GM19468 (cell line): ENCODE data around the gene CDKAL1.

Experiments
- ATAC-seq: cut with Tn5 transposase; IDR thresholded peaks from one replicate; pipeline ENCODE4 v1.9.1; 2021; ENCODE audit warnings: mild to moderate bottlenecking, moderate library complexity, moderate number of reproducible peaks; ENCODE audit not compliant: unreplicated experiment; ENCODE audit errors: extremely low read depth

The CDKAL1 gene

GRCh38 chr6:21101694-21102093 lies 567.4 kb downstream of the CDKAL1 start:
- ATAC-seq = no peak

DNA sequence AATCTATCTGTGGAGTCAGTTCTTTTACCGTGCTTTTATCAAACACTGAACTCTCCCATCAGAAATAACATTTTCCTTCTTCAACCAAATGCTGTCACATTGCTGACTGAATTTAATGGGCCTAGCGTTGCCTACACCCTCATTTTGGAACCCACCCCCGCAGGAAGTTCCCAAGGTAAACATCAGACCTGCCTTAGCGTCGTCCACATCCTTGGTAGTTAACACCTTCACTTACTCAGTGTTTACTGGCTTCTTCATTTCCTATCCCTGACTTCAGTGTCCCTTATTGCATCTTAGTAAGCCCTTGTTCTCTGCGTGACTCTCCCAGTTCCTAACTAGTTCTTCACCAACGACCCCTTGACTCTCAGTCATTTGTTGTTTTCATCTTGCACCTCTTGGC lies 567.9 kb downstream of the CDKAL1 start:
- no peak for ATAC-seq

DNA sequence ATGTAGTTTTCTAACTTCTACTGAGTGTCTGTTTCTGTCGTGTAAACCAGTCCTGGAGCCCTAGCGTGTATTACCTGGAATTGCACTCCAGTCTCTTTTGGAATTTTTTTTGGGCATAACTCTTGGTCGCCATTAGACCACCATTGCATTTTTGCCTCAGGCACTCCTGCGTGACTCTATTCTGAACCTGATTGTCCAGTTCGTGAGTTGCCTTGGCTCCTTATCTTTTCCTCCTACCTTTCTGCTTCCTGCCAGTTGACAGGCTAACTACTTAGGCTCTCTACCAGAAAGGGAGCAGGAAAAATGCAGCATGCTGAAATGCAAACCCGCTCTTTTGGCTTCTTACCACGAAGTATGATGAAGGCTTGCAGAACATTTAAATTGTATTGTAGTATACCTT lies 568.4 kb downstream of the CDKAL1 start:
- ATAC-seq = no peak

- no peak for ATAC-seq
Measured at GRCh38 chr6:21103626-21104224, 569.5 kb downstream of the CDKAL1 start.

DNA sequence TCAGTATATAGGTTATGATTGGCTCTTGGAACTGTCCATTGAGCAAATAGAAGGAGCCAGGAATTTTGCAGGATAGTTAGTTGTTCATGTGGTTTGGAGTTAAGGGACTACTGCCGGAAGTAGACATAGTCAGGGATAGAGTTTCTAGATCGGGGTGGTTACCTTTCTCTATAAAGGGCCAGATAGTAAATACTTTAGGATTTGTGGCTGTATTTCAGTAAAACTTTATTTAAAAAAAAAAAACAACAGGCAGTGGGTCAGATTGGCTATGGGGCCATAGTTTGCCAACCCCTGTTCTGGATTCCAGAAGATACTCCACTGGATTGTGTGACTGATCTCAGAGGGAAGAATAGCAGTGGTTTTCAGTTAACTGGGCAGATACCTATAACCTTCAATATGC lies 570.0 kb downstream of the CDKAL1 start:
- ATAC-seq = no peak

GRCh38 chr6:21107796-21108195 lies 573.5 kb downstream of the CDKAL1 start:
- no peak for ATAC-seq

GRCh38 chr6:21109391-21110178 lies 575.3 kb downstream of the CDKAL1 start:
- ATAC-seq = no peak

GRCh38 chr6:21110684-21111083 lies 576.4 kb downstream of the CDKAL1 start:
- ATAC-seq = no peak

DNA sequence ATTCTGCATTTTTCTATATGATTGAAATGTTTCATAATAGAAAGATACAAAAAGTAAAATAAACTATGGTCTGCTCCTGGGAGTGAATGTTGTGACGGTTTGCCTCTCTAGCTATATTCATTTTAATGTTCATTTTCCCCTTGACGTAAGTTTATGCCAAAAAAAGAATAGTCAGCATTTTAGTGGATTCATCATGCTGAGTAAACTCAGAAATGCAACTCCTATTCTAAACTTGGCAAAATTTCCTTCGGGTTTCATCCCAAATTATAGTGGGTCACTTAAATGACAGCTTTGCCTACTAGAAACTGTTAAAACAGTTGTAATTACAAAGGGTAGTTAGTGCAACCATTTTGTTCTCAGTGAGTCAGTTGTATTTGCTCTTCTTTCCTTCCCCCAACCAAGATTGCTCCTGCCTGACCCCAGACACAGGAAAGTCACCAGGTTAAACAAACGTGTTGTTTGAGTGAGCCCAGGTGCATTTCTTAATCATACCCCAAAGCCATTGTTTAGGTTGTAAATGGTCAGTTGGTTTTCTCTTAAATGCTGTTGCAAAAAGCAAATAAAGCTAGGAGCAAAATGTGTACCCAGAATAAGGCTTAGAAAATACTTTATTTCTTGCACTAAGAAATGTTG lies 577.0 kb downstream of the CDKAL1 start:
- no peak for ATAC-seq

- ATAC-seq = no peak
Measured at GRCh38 chr6:21115111-21115510, 580.9 kb downstream of the CDKAL1 start.

DNA sequence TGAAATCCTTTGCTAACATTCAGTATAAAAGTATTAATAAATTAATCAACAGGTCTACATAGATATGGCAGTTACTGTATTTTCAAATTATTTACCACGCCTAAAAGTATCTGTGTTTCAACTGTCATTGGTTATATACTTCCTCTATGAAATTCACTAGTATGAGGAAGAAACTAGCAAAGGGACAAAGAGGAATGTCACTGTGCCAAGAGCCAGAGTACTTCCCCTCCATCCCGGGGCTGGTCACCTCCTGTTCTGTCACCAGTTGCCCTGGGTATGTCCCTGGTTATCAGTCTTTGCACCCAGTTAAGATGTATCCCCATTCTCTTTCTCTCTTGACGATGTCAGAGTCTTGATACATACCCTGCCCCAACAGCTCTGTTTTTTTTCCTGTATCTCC lies 582.5 kb downstream of the CDKAL1 start:
- no peak for ATAC-seq

DNA sequence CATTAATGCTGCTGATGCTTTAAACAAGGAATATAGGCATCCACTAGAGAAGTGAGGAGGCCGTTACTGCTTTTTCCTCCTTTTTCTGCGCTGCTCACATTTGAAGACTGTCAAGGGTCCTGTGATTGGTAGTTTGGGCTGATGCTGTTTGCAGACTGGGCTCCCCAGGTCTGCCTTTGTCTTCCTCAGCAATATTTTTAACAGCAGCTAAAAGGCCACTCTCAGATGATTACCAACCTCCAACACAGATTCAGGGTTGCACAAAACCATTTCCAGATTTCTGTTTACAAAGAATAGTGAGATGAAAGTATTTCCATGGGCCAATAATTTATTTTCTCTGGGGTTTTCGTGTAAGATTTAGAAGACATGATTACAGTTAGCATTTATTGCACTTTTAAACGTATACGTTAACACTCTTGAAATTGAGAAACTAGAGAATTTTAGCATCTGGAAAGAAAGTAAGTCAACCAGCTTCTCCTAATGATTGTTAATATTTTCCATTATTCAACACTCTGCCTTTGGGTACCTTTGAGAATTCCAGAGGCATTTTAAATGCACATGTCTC lies 584.0 kb downstream of the CDKAL1 start:
- ATAC-seq = no peak

DNA sequence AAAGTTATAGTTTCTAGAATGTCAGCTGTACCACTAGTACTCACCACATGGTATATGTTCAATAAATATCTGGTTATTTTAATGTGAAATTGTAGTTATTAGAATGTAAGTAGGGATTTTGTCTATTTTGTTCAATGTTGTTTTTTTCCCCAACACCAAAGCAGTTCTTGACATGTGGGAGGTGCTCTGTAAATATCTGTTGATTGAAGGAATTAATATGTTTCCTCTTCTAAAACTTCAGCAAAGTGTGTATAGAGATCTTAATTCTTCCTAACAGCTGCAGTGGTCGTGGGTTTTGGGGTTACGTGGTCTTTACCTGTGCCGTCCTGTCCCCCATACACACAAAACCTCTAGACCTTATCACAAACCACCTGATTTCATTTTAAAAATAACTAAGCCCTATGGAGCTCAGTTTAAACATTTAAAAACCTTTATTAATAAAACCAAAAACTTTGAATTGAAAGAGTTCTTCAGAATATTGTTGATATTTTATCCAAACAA lies 587.4 kb downstream of the CDKAL1 start:
- ATAC-seq = no peak

- ATAC-seq = no peak
Measured at GRCh38 chr6:21123507-21124436, 589.5 kb downstream of the CDKAL1 start.

- ATAC-seq = no peak
Measured at GRCh38 chr6:21128601-21129000, 594.3 kb downstream of the CDKAL1 start.

DNA sequence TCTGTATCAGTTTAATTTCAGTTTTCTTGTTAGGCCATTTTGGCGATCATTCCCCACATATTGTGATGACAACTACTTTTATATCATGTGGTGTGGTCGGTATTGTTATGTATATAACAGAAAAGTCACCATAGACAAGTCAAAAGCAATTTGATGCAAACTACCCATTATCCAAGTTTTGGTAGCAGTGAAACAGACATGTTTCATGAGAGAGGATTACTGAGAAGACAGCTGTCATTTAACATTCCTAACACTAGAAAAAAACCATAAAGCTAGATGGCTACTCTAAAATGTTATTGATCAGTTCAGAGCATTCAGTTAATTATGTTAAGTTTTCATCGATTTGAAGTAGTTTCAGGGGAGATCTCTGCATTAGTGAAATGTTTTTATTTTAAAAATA lies 597.1 kb downstream of the CDKAL1 start:
- ATAC-seq = no peak

DNA sequence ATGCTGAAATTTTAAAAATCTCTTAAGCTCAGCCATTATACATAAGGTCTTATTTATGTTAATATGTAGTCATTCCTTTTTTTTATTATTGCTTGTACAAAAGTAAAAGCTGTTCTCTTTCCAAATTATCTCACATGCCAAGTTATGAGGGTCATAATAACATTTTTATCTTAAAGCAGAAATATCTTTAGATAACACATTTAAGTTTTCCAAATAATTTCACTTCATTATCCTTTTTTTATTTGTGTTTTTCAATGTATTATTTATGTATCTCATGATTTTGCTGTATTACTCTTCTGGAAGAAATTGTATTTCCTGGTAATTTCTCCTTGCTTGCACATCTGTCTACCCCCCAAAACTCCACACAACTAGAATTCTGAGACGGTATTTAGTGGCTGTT lies 598.2 kb downstream of the CDKAL1 start:
- ATAC-seq = no peak

GRCh38 chr6:21132856-21133838 lies 598.9 kb downstream of the CDKAL1 start:
- ATAC-seq = no peak

GRCh38 chr6:21133901-21134300 lies 599.6 kb downstream of the CDKAL1 start:
- no peak for ATAC-seq
